RWPE1 (cell line): ENCODE measurements around the gene TGM2.

Experiments
- CTCF ChIA-PET: fragments of 350-600 bp; sonication (Branson Sonifier 250); formaldehyde crosslinking; extraction: SDS; loops from one replicate; lab custom pipeline; 2021; lab: Yijun Ruan, JAX
- POLR2A ChIA-PET: fragments of 400-600 bp; formaldehyde crosslinking; extraction: SDS; loops from one replicate; lab custom pipeline; 2020; ENCODE audit warnings: antibody characterized with exemption; ENCODE audit not compliant: low non-redundant PET; lab: Yijun Ruan, JAX
- DNase-seq: peaks from one replicate; pipeline ENCODE4 v3.0.0; 2012; ENCODE audit warnings: low spot score
- H3K27ac ChIP-seq: fragments of 450-650 bp; 2 replicates; pipeline ENCODE4 v1.5.1; 2017
- CTCF ChIP-seq: fragments of 450-650 bp; conservative IDR thresholded peaks from 2 replicates; pipeline ENCODE4 v1.5.1; 2017; ENCODE audit warnings: low read depth, mild to moderate bottlenecking

Gene TGM2

DNA sequence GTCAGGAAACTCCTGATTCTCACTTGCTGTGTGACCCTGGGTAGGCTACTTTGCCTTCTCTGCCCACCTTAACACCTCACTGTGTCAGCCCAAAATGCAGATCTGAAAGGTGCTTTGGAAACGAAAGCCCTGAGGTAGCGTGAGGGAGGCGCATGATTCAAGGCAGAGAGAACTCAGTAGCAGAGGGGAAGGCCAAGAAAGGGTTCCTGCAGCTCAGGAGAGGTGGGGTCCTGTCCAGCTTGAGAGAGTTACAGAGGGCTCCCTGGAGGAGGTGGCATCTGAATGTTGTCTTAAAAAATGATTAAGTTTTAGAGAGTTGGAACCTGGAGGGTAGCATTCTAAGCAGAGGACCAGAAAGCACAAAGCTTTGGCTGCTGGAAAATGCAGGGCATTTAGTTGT, 13.6 kb downstream of the TGM2 start:
- H3K27ac ChIP-seq = peak overlapping the region; percentile 76
- ChIA-PET CTCF (interaction anchor here (1.1 to 1.5 kb wide), 5 partner anchors 13 to 171 kb away, joined by 3 to 11 read pairs (median 4); partner anchors contain the start of gene TGM2), POLR2A (no interaction called here)
- no peak for DNase-seq
- no peak for TF ChIP-seq CTCF

- ChIA-PET POLR2A (no interaction called here), CTCF (no interaction called here)
- H3K27ac ChIP-seq = peak overlapping the region; percentile 21; the same call in 1 of the 2 replicates
- TF ChIP-seq CTCF = no peak
- no peak for DNase-seq
Measured at GRCh38 chr20:38150335-38151170, 14.5 kb downstream of the TGM2 start.

DNA sequence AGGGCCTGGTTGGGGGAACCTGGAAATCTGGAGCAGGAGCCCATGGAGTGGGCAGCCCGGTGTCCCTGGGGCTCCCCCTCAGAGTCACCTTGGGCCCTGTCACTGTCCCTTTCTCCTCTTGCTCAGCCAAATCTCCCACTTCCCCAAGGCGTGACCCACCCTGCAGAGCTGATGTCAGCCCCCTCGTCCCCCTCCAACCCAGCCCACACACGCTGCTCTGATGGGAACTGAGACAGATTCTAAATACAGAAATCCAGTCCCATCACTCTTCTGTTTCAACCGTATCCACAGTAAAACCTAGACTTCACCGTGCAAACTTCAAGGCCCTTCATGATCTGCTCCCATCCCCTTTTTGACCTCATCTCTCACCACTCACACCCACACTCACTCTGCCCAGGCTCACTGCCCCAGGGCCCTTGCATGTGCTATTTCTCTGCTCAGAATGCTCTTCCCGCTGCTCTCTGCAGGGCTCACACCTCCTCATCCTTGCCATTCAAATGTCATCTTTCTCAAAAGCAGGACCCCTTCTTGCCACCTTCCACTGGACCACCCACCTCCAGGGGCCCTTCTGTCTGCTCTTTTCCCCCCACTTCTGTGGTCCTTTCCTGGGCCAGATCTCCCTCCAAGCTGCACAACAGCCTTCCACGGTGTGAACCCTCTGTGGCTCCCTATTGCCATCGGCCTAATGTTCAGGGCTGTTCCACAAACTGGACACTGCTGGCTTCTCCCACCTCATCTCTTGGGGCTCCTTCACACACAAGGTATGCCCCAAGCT, 16.6 kb downstream of the TGM2 start:
- TF ChIP-seq CTCF = no peak
- POLR2A ChIA-PET = no interaction called here
- CTCF ChIA-PET = no interaction called here
- no peak overlapping the region for H3K27ac ChIP-seq
- DNase-seq = no peak

DNA sequence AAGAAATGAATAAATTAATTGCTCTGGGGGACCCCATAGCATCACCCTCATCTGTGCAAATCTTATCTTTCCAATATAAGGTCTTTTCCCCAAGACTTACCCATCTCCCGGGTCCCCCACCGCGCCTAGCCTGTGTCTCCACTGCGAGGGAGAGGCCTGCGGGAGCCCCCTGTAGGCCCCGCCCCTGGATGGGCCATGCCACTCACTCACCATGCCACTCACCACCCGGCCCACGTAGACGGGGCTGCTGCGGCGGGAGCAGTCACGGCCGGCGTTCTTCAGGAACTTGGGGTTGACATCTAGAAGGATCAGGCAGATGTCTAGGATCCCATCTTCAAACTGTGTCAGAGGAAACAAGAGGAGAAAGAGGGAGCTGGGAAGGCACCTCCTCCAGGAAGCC, 17.3 kb downstream of the TGM2 start:
- no peak for DNase-seq
- CTCF ChIA-PET = interaction anchor here (0.6 kb wide), 1 partner anchor 9 kb away, joined by 3 read pairs; no protein-coding TSS in a partner anchor
- H3K27ac ChIP-seq = no peak overlapping the region
- POLR2A ChIA-PET = no interaction called here
- no peak for TF ChIP-seq CTCF

GRCh38 chr20:38147163-38147562, 17.9 kb downstream of the TGM2 start:
- TF ChIP-seq CTCF = no peak
- DNase-seq = no peak
- no peak overlapping the region for H3K27ac ChIP-seq
- ChIA-PET CTCF (no interaction called here), POLR2A (no interaction called here)

DNA sequence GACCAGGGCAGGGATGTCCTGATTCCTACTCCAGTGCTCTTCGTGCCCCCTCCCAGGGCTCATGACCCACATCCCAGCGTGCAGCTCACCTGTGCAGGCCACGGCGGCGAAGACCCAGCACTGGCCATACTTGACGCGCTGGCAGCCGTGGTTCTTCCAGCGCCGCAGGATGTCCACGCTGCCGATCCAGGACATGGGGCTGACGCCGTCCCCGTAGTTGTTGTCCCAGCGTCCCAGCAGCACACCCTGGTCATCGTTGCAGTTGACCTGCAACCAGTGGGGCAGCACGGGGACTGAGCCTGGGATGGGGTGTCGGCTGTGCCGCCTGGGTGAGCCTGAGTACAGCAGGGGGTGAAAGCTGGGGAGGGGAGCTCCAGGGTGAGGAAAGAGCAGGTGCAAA, 18.4 kb downstream of the TGM2 start:
- no peak for TF ChIP-seq CTCF
- CTCF ChIA-PET = interaction anchor here (0.6 kb wide), 1 partner anchor 210 kb away, joined by 3 read pairs; no protein-coding TSS in a partner anchor

More for the DNA sequence above, 18.4 kb downstream of the TGM2 start:
- DNase-seq = no peak
- no peak overlapping the region for H3K27ac ChIP-seq
- POLR2A ChIA-PET = no interaction called here
